ENCODE measurements around the gene LRRC2. TPM values are rescaled to one million over a fixed set of nuclear protein-coding genes. Genes with fewer than 3 reads are reported as not detected.

Gene LRRC2
- total RNA-seq, 1 donor from 2014 or later = not detected

GRCh38 chr3:46482632-46483350 lies 83.3 kb downstream of the LRRC2 start:
- TF ChIP-seq, protein P1, sequence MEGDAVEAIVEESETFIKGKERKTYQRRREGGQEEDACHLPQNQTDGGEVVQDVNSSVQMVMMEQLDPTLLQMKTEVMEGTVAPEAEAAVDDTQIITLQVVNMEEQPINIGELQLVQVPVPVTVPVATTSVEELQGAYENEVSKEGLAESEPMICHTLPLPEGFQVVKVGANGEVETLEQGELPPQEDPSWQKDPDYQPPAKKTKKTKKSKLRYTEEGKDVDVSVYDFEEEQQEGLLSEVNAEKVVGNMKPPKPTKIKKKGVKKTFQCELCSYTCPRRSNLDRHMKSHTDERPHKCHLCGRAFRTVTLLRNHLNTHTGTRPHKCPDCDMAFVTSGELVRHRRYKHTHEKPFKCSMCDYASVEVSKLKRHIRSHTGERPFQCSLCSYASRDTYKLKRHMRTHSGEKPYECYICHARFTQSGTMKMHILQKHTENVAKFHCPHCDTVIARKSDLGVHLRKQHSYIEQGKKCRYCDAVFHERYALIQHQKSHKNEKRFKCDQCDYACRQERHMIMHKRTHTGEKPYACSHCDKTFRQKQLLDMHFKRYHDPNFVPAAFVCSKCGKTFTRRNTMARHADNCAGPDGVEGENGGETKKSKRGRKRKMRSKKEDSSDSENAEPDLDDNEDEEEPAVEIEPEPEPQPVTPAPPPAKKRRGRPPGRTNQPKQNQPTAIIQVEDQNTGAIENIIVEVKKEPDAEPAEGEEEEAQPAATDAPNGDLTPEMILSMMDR (IDR thresholded peaks at IDR 0.05) = no peak
- H3K27me3 ChIP-seq = no peaks in the 10 kb centered on the region
- no peaks in the 10 kb centered on the region for H3K36me3 ChIP-seq
- H3K9me3 ChIP-seq = no peaks in the 10 kb centered on the region
- no peak for DNase-seq (ENCODE audit: low spot score in 2 of 2)
- no peak overlapping the region for H3K4me3 ChIP-seq
- no peaks in the 10 kb centered on the region for H3K4me1 ChIP-seq
- H3K27ac ChIP-seq = no peak overlapping the region
- intact Hi-C loops (cut with DNase I) = no loop called here

DNA sequence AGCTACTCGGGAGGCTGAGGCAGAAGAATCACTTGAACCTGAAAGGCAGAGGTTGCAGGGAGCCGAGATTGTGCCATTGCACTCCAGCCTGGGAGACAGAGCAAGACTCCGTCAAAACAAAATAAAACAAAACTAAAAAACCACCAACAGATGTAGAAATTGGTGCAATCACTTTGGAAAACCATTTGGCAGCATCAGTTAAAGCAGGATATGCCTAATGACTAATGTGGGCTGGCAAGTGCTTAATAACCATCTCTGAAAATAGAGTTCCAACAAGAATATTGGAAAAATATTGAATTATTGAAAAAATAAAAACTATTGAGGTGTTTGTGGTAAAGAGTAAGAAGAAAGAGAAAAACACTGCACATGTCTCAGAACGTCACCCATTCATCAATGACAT lies 84.5 kb downstream of the LRRC2 start:
- H3K4me3 ChIP-seq = no peak overlapping the region
- H3K27me3 ChIP-seq = no peaks in the 10 kb centered on the region
- TF ChIP-seq, protein P1 (IDR thresholded peaks at IDR 0.05) = no peak
- no peaks in the 10 kb centered on the region for H3K4me1 ChIP-seq
- no peak overlapping the region for H3K27ac ChIP-seq
- no peak for DNase-seq (ENCODE audit: low spot score in 2 of 2)
- intact Hi-C loops (cut with DNase I) = no loop called here
- H3K36me3 ChIP-seq = no peaks in the 10 kb centered on the region
- H3K9me3 ChIP-seq = no peaks in the 10 kb centered on the region

GRCh38 chr3:46480491-46481195 lies 85.5 kb downstream of the LRRC2 start:
- DNase-seq (ENCODE audit: low spot score in 2 of 2) = peak in 1 of 2 donors; percentile 49
- no peak overlapping the region for H3K4me3 ChIP-seq
- no peak overlapping the region for H3K27ac ChIP-seq
- no peaks in the 10 kb centered on the region for H3K4me1 ChIP-seq
- TF ChIP-seq, protein P1 (IDR thresholded peaks at IDR 0.05) = no peak
- intact Hi-C loops (cut with DNase I) = no loop called here
- H3K36me3 ChIP-seq = no peaks in the 10 kb centered on the region
- H3K9me3 ChIP-seq = no peaks in the 10 kb centered on the region
- no peaks in the 10 kb centered on the region for H3K27me3 ChIP-seq

- no peaks in the 10 kb centered on the region for H3K4me1 ChIP-seq
- TF ChIP-seq, protein P1 (IDR thresholded peaks at IDR 0.05) = no peak
- no peaks in the 10 kb centered on the region for H3K36me3 ChIP-seq
- DNase-seq (ENCODE audit: low spot score in 2 of 2) = peak in 1 of 2 donors; percentile 7
- H3K27ac ChIP-seq = no peak overlapping the region
- no peaks in the 10 kb centered on the region for H3K27me3 ChIP-seq
- intact Hi-C loops (cut with DNase I) = no loop called here
- no peak overlapping the region for H3K4me3 ChIP-seq
- H3K9me3 ChIP-seq = peaks cover 0 to 2% of the 10 kb centered on the region in 2 donors
These were observed 86.4 kb downstream of the LRRC2 start for GRCh38 chr3:46479696-46480095.

GRCh38 chr3:46479021-46479420 lies 87.1 kb downstream of the LRRC2 start:
- Histone ChIP-seq H3K9me3 (peaks cover 0 to 6% of the 10 kb centered on the region in 2 donors), H3K4me3 (no peak overlapping the region), H3K4me1 (no peaks in the 10 kb centered on the region), H3K36me3 (no peaks in the 10 kb centered on the region), H3K27me3 (no peaks in the 10 kb centered on the region), H3K27ac (no peak overlapping the region)
- TF ChIP-seq, protein P1 (IDR thresholded peaks at IDR 0.05) = no peak
- DNase-seq (ENCODE audit: low spot score in 2 of 2) = peak in 1 of 2 donors; percentile 25
- intact Hi-C loops (cut with DNase I) = no loop called here

All from ascending aorta (tissue), 2 donors.